ENCODE data around the gene SLC7A11.

Gene SLC7A11

DNA sequence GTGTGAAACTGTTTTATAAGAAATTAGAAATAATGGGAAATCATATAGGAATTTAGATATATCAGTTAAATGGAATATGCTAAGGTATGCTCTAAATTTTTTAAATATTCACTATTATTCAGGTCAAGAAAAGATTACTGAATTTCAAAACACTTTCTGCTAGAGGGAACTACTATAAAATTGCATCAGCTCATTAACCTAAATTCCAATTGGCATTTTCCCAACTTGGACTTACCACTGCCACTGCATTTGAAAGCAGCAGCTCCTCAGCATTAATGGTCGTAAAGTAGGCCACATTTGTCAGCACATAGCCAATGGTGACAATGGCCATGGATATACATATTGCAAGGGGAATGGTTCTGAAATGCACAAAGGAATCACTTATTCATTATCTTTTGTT, 57.3 kb downstream of the SLC7A11 start:
- in situ Hi-C loops (cut with HindIII; ENCODE audit: low sequenced_read_pairs), result no loop called here
- DNase-seq (ENCODE audit: low read depth, low spot score), result no peak
- H3K4me3 ChIP-seq (ENCODE audit: low read depth, low read length), result no peak overlapping the region
- TF ChIP-seq, protein P1, sequence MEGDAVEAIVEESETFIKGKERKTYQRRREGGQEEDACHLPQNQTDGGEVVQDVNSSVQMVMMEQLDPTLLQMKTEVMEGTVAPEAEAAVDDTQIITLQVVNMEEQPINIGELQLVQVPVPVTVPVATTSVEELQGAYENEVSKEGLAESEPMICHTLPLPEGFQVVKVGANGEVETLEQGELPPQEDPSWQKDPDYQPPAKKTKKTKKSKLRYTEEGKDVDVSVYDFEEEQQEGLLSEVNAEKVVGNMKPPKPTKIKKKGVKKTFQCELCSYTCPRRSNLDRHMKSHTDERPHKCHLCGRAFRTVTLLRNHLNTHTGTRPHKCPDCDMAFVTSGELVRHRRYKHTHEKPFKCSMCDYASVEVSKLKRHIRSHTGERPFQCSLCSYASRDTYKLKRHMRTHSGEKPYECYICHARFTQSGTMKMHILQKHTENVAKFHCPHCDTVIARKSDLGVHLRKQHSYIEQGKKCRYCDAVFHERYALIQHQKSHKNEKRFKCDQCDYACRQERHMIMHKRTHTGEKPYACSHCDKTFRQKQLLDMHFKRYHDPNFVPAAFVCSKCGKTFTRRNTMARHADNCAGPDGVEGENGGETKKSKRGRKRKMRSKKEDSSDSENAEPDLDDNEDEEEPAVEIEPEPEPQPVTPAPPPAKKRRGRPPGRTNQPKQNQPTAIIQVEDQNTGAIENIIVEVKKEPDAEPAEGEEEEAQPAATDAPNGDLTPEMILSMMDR (IDR thresholded peaks at IDR 0.05; ENCODE audit: low read depth, low read length), result no peak

DNA sequence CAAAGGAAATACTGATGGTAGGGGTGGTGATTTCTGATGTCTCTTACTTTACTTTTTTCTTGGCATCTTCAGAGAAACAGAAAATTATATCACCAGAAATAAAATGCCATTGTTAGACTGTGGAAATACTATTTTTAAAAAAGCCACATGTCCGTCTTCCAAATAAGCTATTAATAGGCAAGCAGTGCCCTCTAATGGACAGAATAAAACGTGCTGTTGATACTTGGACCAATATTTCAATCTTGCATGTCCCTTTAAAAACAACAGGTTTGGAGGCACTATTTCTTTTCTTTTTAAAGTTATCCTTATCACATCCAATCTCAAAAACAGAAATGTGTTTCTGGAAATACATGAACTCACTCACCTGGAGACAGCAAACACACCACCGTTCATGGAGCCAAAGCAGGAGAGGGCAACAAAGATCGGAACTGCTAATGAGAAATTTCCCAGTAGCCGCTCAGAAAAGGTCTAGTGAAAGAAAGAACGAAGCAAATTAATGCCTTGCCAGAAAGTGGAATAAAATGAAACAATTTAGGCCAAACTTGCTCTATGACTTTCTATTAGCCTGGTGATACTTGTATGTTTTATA, 59.2 kb downstream of the SLC7A11 start:
- no peak overlapping the region for H3K4me3 ChIP-seq (ENCODE audit: low read depth, low read length)
- peak; percentile 76 for DNase-seq (ENCODE audit: low read depth, low spot score)
- TF ChIP-seq, protein P1 (IDR thresholded peaks at IDR 0.05; ENCODE audit: low read depth, low read length), result peak; percentile 61
- in situ Hi-C loops (cut with HindIII; ENCODE audit: low sequenced_read_pairs), result no loop called here

GRCh38 chr4:138181287-138181686, 60.9 kb downstream of the SLC7A11 start:
- in situ Hi-C loops (cut with HindIII; ENCODE audit: low sequenced_read_pairs), result no loop called here
- DNase-seq (ENCODE audit: low read depth, low spot score), result peak; percentile 72
- TF ChIP-seq, protein P1 (IDR thresholded peaks at IDR 0.05; ENCODE audit: low read depth, low read length), result no peak
- no peak overlapping the region for H3K4me3 ChIP-seq (ENCODE audit: low read depth, low read length)

DNA sequence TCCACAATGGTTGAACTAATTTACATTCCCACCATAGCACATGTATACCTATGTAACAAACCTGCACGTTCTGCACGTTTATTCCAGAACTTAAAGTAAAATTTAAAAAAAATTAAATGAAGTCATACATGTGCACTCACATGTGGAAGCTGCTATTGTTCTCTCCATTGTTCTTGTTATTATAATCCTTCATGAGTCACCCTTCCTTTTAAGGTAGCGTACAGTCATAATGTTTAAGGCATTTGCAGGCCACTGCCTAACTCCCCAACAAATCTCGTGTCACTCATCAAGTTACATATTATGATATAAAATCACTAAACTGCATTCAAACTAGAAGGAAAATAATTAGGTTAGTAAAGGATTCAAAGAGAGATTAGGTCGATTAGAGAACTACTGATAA, 63.6 kb downstream of the SLC7A11 start:
- TF ChIP-seq, protein P1 (IDR thresholded peaks at IDR 0.05; ENCODE audit: low read depth, low read length), result no peak
- no peak overlapping the region for H3K4me3 ChIP-seq (ENCODE audit: low read depth, low read length)
- in situ Hi-C loops (cut with HindIII; ENCODE audit: low sequenced_read_pairs), result no loop called here
- DNase-seq (ENCODE audit: low read depth, low spot score), result peak; percentile 40

GRCh38 chr4:138177278-138177968, 64.7 kb downstream of the SLC7A11 start:
- no peak overlapping the region for H3K4me3 ChIP-seq (ENCODE audit: low read depth, low read length)
- in situ Hi-C loops (cut with HindIII; ENCODE audit: low sequenced_read_pairs), result no loop called here
- TF ChIP-seq, protein P1 (IDR thresholded peaks at IDR 0.05; ENCODE audit: low read depth, low read length), result no peak
- no peak for DNase-seq (ENCODE audit: low read depth, low spot score)

DNA sequence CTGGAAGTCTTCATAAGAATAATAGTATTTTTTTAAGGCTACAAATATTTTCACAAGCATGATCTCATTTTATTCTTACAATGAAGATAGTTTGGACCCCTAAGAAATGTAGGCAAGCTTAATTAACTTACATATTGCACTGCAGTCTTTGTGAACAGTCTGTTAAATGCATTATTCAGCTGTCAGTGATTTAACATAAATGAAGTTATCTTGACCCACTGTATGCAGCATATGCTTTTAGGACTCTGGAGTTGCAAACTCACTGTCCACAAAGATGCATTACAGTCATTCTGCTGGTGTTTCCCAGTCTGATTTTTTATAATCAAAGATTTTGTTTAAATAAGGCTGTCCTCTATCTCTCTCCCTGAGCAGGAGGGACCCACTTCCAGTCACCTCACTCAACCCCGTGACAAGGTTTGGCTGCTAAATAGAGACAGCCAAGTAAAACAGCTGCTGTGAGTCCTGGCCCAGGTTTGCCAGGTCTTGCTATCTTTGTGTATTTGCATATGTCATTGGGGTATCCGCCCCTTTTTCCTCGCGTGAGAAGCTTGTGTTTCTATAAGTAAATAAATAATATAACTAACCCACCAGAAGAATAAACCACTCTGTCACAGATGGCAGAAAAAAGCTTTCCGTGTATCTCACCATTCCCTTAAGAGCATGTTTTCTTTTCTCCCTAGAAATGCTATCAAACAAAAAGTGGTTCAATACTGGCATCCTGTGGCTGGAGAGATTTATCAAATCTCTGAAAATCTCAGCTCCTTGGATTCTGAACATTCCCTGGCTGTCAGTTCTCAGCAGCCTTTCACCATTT, 67.0 kb downstream of the SLC7A11 start:
- TF ChIP-seq, protein P1 (IDR thresholded peaks at IDR 0.05; ENCODE audit: low read depth, low read length), result no peak
- H3K4me3 ChIP-seq (ENCODE audit: low read depth, low read length), result no peak overlapping the region
- in situ Hi-C loops (cut with HindIII; ENCODE audit: low sequenced_read_pairs), result no loop called here
- DNase-seq (ENCODE audit: low read depth, low spot score), result no peak
